ENCODE results near the gene MOAP1.

GRCh38 chr14:93146119-93146518, 38.6 kb downstream of the MOAP1 start:
- TF ChIP-seq, protein P1, sequence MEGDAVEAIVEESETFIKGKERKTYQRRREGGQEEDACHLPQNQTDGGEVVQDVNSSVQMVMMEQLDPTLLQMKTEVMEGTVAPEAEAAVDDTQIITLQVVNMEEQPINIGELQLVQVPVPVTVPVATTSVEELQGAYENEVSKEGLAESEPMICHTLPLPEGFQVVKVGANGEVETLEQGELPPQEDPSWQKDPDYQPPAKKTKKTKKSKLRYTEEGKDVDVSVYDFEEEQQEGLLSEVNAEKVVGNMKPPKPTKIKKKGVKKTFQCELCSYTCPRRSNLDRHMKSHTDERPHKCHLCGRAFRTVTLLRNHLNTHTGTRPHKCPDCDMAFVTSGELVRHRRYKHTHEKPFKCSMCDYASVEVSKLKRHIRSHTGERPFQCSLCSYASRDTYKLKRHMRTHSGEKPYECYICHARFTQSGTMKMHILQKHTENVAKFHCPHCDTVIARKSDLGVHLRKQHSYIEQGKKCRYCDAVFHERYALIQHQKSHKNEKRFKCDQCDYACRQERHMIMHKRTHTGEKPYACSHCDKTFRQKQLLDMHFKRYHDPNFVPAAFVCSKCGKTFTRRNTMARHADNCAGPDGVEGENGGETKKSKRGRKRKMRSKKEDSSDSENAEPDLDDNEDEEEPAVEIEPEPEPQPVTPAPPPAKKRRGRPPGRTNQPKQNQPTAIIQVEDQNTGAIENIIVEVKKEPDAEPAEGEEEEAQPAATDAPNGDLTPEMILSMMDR (IDR thresholded peaks at IDR 0.05), result no peak
- TF ChIP-seq POLR2A (IDR thresholded peaks at IDR 0.05), result no peak
